Activated CD8-positive, alpha-beta memory T cell treated with anti-CD3 and anti-CD28 coated beads, Interleukin-2, amount 50 U/mL, for 1 hour (primary cell): ENCODE data around the gene EIF3I.

ENCODE experiments used
- DNase-seq: peaks from one replicate; pipeline ENCODE4 v3.0.0-alpha.2; 2020; ENCODE audit errors: extremely low read depth

The EIF3I gene

GRCh38 chr1:32198237-32199042 is 23.8 kb upstream of the EIF3I start:
- no peak for DNase-seq

- no peak for DNase-seq
Observed at GRCh38 chr1:32199043-32199716, 23.0 kb upstream of the EIF3I start.

GRCh38 chr1:32199717-32200072 is 22.5 kb upstream of the EIF3I start:
- DNase-seq, result no peak

GRCh38 chr1:32200226-32201010 is 21.8 kb upstream of the EIF3I start, which contains the start of gene CCDC28B:
Gene CCDC28B, plus strand, starts transcription at chr1:32200595. Its CDS starts 1,341 bp downstream, at chr1:32201936.
- no peak for DNase-seq

GRCh38 chr1:32201011-32201855 is 21.0 kb upstream of the EIF3I start:
- DNase-seq, result peak; percentile 54

GRCh38 chr1:32204943-32205361 is 17.3 kb upstream of the EIF3I start:
- no peak for DNase-seq

GRCh38 chr1:32205401-32206370 is 16.5 kb upstream of the EIF3I start, which contains the start of gene IQCC:
Gene IQCC, plus strand, starts transcription at chr1:32205671. Its CDS starts 11 bp downstream, at chr1:32205682.
- DNase-seq, result peak; percentile 68

GRCh38 chr1:32208469-32208868 is 13.7 kb upstream of the EIF3I start:
- DNase-seq, result no peak

- DNase-seq, result no peak
Observed at GRCh38 chr1:32208891-32209328, 13.3 kb upstream of the EIF3I start, which contains the start of gene DCDC2B. Gene DCDC2B, plus strand, starts transcription at chr1:32209089. Its CDS starts 5 bp downstream, at chr1:32209094.

- DNase-seq, result no peak
Observed at GRCh38 chr1:32215629-32216480, 6.4 kb upstream of the EIF3I start.

- DNase-seq, result no peak
Observed at GRCh38 chr1:32216566-32216965, 5.6 kb upstream of the EIF3I start.

GRCh38 chr1:32219022-32219421 is 3.2 kb upstream of the EIF3I start:
- no peak for DNase-seq

GRCh38 chr1:32220746-32221580 is 1.2 kb upstream of the EIF3I start:
- no peak for DNase-seq

GRCh38 chr1:32221581-32221979 is 627 bp upstream of the EIF3I start:
- DNase-seq, result no peak

- no peak for DNase-seq
Observed at GRCh38 chr1:32223683-32224082, 1.5 kb downstream of the EIF3I start.

- no peak for DNase-seq
Observed at GRCh38 chr1:32224285-32224684, 2.1 kb downstream of the EIF3I start.

GRCh38 chr1:32228771-32229170 is 6.6 kb downstream of the EIF3I start:
- no peak for DNase-seq

GRCh38 chr1:32231843-32232432 is 9.7 kb downstream of the EIF3I start:
- DNase-seq, result no peak
